Coronary artery (tissue), 2 donors: ENCODE measurements around the gene ARID1B.
"Not testable (repeated sequence)": the region's sequence is repeated elsewhere in the genome, so short reads cannot be mapped to it uniquely, and the experiment has no call there.

Source experiments
- DNase-seq: peaks from one replicate; pipeline ENCODE4 v3.0.0-alpha.2; 2017; ENCODE audit warnings: low spot score
- H3K27ac ChIP-seq, 2 donors: fragments of 200-600 bp; sonication (generic); one replicate each; pipeline ENCODE4 v1.5.1; 2016 to 2019
- H3K4me3 ChIP-seq: fragments of 200-600 bp; sonication (generic); 2 replicates; pipeline ENCODE4 v1.5.1; 2016; ENCODE audit warnings: mild to moderate bottlenecking, moderate library complexity
- CTCF ChIP-seq: fragments of 200-600 bp; sonication (generic); IDR thresholded peaks from one replicate; pipeline ENCODE4 v1.5.1; 2019; ENCODE audit warnings: antibody characterized with exemption

The ARID1B gene

GRCh38 chr6:156976216-156977127, 199.3 kb downstream of the ARID1B start:
- Histone ChIP-seq H3K4me3 (peak overlapping the region; percentile 18), H3K27ac (no peak overlapping the region)
- no peak for DNase-seq
- no peak for TF ChIP-seq CTCF

- Histone ChIP-seq H3K27ac (no peak overlapping the region), H3K4me3 (no peak overlapping the region)
- DNase-seq, result no peak
- TF ChIP-seq CTCF, result no peak
Observed at GRCh38 chr6:156977527-156978291, 200.5 kb downstream of the ARID1B start.

- DNase-seq, result no peak
- TF ChIP-seq CTCF, result no peak
- no peak overlapping the region for H3K27ac ChIP-seq
- no peak overlapping the region for H3K4me3 ChIP-seq
Observed at GRCh38 chr6:156978948-156979347, 201.8 kb downstream of the ARID1B start.

GRCh38 chr6:156980515-156980914, 203.3 kb downstream of the ARID1B start:
- no peak for TF ChIP-seq CTCF
- Histone ChIP-seq H3K4me3 (no peak overlapping the region), H3K27ac (no peak overlapping the region)
- DNase-seq, result no peak

GRCh38 chr6:156980948-156981347, 203.8 kb downstream of the ARID1B start:
- no peak for TF ChIP-seq CTCF
- no peak overlapping the region for H3K4me3 ChIP-seq
- no peak overlapping the region for H3K27ac ChIP-seq
- DNase-seq, result no peak

GRCh38 chr6:156982168-156982567, 205.0 kb downstream of the ARID1B start:
- TF ChIP-seq CTCF, result no peak
- no peak for DNase-seq
- no peak overlapping the region for H3K27ac ChIP-seq
- no peak overlapping the region for H3K4me3 ChIP-seq

GRCh38 chr6:156982864-156983263, 205.7 kb downstream of the ARID1B start:
- not testable (repeated sequence) for H3K27ac ChIP-seq, DNase-seq, H3K4me3 ChIP-seq
